ENCODE results near the gene IL16.

GRCh38 chr15:81163961-81164800 is 32.5 kb upstream of the IL16 start:
- TF ChIP-seq EP300 (IDR thresholded peaks at IDR 0.05) (no peak), CTCF (IDR thresholded peaks at IDR 0.05) (no peak), POLR2A (IDR thresholded peaks at IDR 0.05) (no peak), POLR2AphosphoS5 (IDR thresholded peaks at IDR 0.05) (no peak)
